ENCODE results near the gene PCDHGA1.
"Not testable (repeated sequence)": the region's sequence is repeated elsewhere in the genome, so short reads cannot be mapped to it uniquely, and the experiment has no call there.

The PCDHGA1 gene

GRCh38 chr5:141389153-141390042 lies 59.1 kb downstream of the PCDHGA1 start:
- ChIA-PET CTCF (interaction anchor here (1.0 to 1.7 kb wide), 4 partner anchors 7 to 135 kb away, joined by 3 to 4 read pairs (median 4); no protein-coding TSS in a partner anchor), POLR2A (no interaction called here)
- Histone ChIP-seq H3K36me3 (ENCODE audit: control insufficient read depth in 4 of 4, insufficient read depth in 4 of 4, low read length in 3 of 4) (peaks cover 0 to 8% (median 0%) of the 10 kb centered on the region in 4 experiments), H3K9me3 (ENCODE audit: control extremely low read depth in 1 of 5, control insufficient read depth in 4 of 5, insufficient read depth in 2 of 5, low read depth in 1 of 5, low read length in 4 of 5) (peaks cover 0 to 77% (median 52%) of the 10 kb centered on the region in 5 experiments), H3K4me1 (ENCODE audit: control extremely low read depth in 1 of 4, control insufficient read depth in 4 of 4, insufficient read depth in 4 of 4, low read length in 3 of 4) (no peaks in the 10 kb centered on the region), H3K27ac (ENCODE audit: insufficient read depth in 1 of 2, low read depth in 1 of 2, low read length in 2 of 2, poor library complexity in 1 of 2, severe bottlenecking in 2 of 2) (no peak overlapping the region), H3K27me3 (replicated peaks in 2 of 5; ENCODE audit: control insufficient read depth in 4 of 5, insufficient read depth in 5 of 5, low read length in 4 of 5) (peaks cover 13 to 80% (median 42%) of the 10 kb centered on the region in 5 experiments), H3K4me3 (ENCODE audit: control insufficient read depth in 1 of 7, extremely low read depth in 1 of 7, insufficient read depth in 4 of 7, low read depth in 2 of 7, low read length in 6 of 7) (no peak overlapping the region)
- 34% methylated on average over 77 of the region's 77 CpGs for WGBS (ENCODE audit: insufficient coverage)
- DNase-seq = no peak

- WGBS (ENCODE audit: insufficient coverage) = 33% methylated on average over 35 of the region's 38 CpGs
- POLR2A ChIA-PET = no interaction called here
- Histone ChIP-seq H3K27ac (ENCODE audit: insufficient read depth in 1 of 2, low read depth in 1 of 2, low read length in 2 of 2, poor library complexity in 1 of 2, severe bottlenecking in 2 of 2) (no peak within 1 kb of the TSS), H3K4me3 (ENCODE audit: control insufficient read depth in 1 of 7, extremely low read depth in 1 of 7, insufficient read depth in 4 of 7, low read depth in 2 of 7, low read length in 6 of 7) (peak within 1 kb of the TSS in 1 of 7 experiments; percentile 28), H3K27me3 (replicated peaks in 2 of 5; ENCODE audit: control insufficient read depth in 4 of 5, insufficient read depth in 5 of 5, low read length in 4 of 5) (peaks cover 13 to 76% (median 37%) of the 10 kb centered on the region in 5 experiments), H3K4me1 (ENCODE audit: control extremely low read depth in 1 of 4, control insufficient read depth in 4 of 4, insufficient read depth in 4 of 4, low read length in 3 of 4) (no peaks in the 10 kb centered on the region), H3K36me3 (ENCODE audit: control insufficient read depth in 4 of 4, insufficient read depth in 4 of 4, low read length in 3 of 4) (peaks cover 0 to 8% (median 0%) of the 10 kb centered on the region in 4 experiments), H3K9me3 (ENCODE audit: control extremely low read depth in 1 of 5, control insufficient read depth in 4 of 5, insufficient read depth in 2 of 5, low read depth in 1 of 5, low read length in 4 of 5) (peaks cover 3 to 72% (median 55%) of the 10 kb centered on the region in 5 experiments)
- CTCF ChIA-PET = interaction anchor here (1.3 to 2.5 kb wide), 2 partner anchors 29 to 165 kb away, joined by 4 to 9 read pairs; partner anchors contain the start of gene PCDHGA11
- DNase-seq = peak in 2 of 3 donors; percentile 49 to 52
These were observed 62.3 kb downstream of the PCDHGA1 start, which contains the start of gene PCDHGA8 for GRCh38 chr5:141392429-141393198. Gene PCDHGA8 (plus strand): TSS chr5:141392633. CDS start chr5:141392814, 181 bp downstream.

- peak overlapping the region in 1 of 7 experiments; percentile 28 for H3K4me3 ChIP-seq (ENCODE audit: control insufficient read depth in 1 of 7, extremely low read depth in 1 of 7, insufficient read depth in 4 of 7, low read depth in 2 of 7, low read length in 6 of 7)
- peaks cover 13 to 73% (median 35%) of the 10 kb centered on the region in 5 experiments for H3K27me3 ChIP-seq (replicated peaks in 2 of 5; ENCODE audit: control insufficient read depth in 4 of 5, insufficient read depth in 5 of 5, low read length in 4 of 5)
- ChIA-PET POLR2A (no interaction called here), CTCF (interaction anchor here (1.3 kb wide), 1 partner anchor 165 kb away, joined by 4 read pairs; no protein-coding TSS in a partner anchor)
- H3K36me3 ChIP-seq (ENCODE audit: control insufficient read depth in 4 of 4, insufficient read depth in 4 of 4, low read length in 3 of 4) = peaks cover 0 to 8% (median 0%) of the 10 kb centered on the region in 4 experiments
- no peak for DNase-seq
- no peak overlapping the region for H3K27ac ChIP-seq (ENCODE audit: insufficient read depth in 1 of 2, low read depth in 1 of 2, low read length in 2 of 2, poor library complexity in 1 of 2, severe bottlenecking in 2 of 2)
- 30% methylated on average over 17 of the region's 21 CpGs for WGBS (ENCODE audit: insufficient coverage)
- peaks cover 3 to 73% (median 52%) of the 10 kb centered on the region in 5 experiments for H3K9me3 ChIP-seq (ENCODE audit: control extremely low read depth in 1 of 5, control insufficient read depth in 4 of 5, insufficient read depth in 2 of 5, low read depth in 1 of 5, low read length in 4 of 5)
- H3K4me1 ChIP-seq (ENCODE audit: control extremely low read depth in 1 of 4, control insufficient read depth in 4 of 4, insufficient read depth in 4 of 4, low read length in 3 of 4) = no peaks in the 10 kb centered on the region
These were observed 63.0 kb downstream of the PCDHGA1 start for GRCh38 chr5:141393267-141393666.

- peaks cover 3 to 72% (median 52%) of the 10 kb centered on the region in 5 experiments for H3K9me3 ChIP-seq (ENCODE audit: control extremely low read depth in 1 of 5, control insufficient read depth in 4 of 5, insufficient read depth in 2 of 5, low read depth in 1 of 5, low read length in 4 of 5)
- DNase-seq; H3K4me1 ChIP-seq (ENCODE audit: control extremely low read depth in 1 of 4, control insufficient read depth in 4 of 4, insufficient read depth in 4 of 4, low read length in 3 of 4); POLR2A ChIA-PET; H3K27ac ChIP-seq (ENCODE audit: insufficient read depth in 1 of 2, low read depth in 1 of 2, low read length in 2 of 2, poor library complexity in 1 of 2, severe bottlenecking in 2 of 2); H3K36me3 ChIP-seq (ENCODE audit: control insufficient read depth in 4 of 4, insufficient read depth in 4 of 4, low read length in 3 of 4); H3K4me3 ChIP-seq (ENCODE audit: control insufficient read depth in 1 of 7, extremely low read depth in 1 of 7, insufficient read depth in 4 of 7, low read depth in 2 of 7, low read length in 6 of 7): not testable (repeated sequence)
- 32% methylated on average over 26 of the region's 53 CpGs for WGBS (ENCODE audit: insufficient coverage)
- peaks cover 12 to 73% (median 33%) of the 10 kb centered on the region in 5 experiments for H3K27me3 ChIP-seq (replicated peaks in 2 of 5; ENCODE audit: control insufficient read depth in 4 of 5, insufficient read depth in 5 of 5, low read length in 4 of 5)
- CTCF ChIA-PET = interaction anchor here (1.1 to 4.1 kb wide), 3 partner anchors 19 to 118 kb away, joined by 3 to 17 read pairs (median 9); partner anchors contain the start of genes PCDHGA10 and TAF7
These were observed 64.3 kb downstream of the PCDHGA1 start for GRCh38 chr5:141394401-141395187.

GRCh38 chr5:141397756-141398551 lies 67.6 kb downstream of the PCDHGA1 start, which contains the start of gene PCDHGB5:
Gene PCDHGB5 (plus strand): TSS chr5:141397947. CDS start chr5:141398128, 181 bp downstream.
- DNase-seq = peak; percentile 43 to 81 (median 79)
- peak within 1 kb of the TSS in 5 of 7 experiments; percentile 29 to 71 (median 48) for H3K4me3 ChIP-seq (ENCODE audit: control insufficient read depth in 1 of 7, extremely low read depth in 1 of 7, insufficient read depth in 4 of 7, low read depth in 2 of 7, low read length in 6 of 7)
- CTCF ChIA-PET = interaction anchor here (0.6 to 4.1 kb wide), 14 partner anchors 9 to 166 kb away, joined by 3 to 20 read pairs (median 4); partner anchors contain the start of genes PCDHGA10, PCDHGA11, PCDHGB3 and PCDHGB6
- H3K4me1 ChIP-seq (ENCODE audit: control extremely low read depth in 1 of 4, control insufficient read depth in 4 of 4, insufficient read depth in 4 of 4, low read length in 3 of 4); H3K36me3 ChIP-seq (ENCODE audit: control insufficient read depth in 4 of 4, insufficient read depth in 4 of 4, low read length in 3 of 4); H3K27ac ChIP-seq (ENCODE audit: insufficient read depth in 1 of 2, low read depth in 1 of 2, low read length in 2 of 2, poor library complexity in 1 of 2, severe bottlenecking in 2 of 2); POLR2A ChIA-PET: not testable (repeated sequence)
- WGBS (ENCODE audit: insufficient coverage) = 4% methylated on average over 9 of the region's 43 CpGs
- peaks cover 8 to 69% (median 52%) of the 10 kb centered on the region in 5 experiments for H3K9me3 ChIP-seq (ENCODE audit: control extremely low read depth in 1 of 5, control insufficient read depth in 4 of 5, insufficient read depth in 2 of 5, low read depth in 1 of 5, low read length in 4 of 5)
- H3K27me3 ChIP-seq (replicated peaks in 2 of 5; ENCODE audit: control insufficient read depth in 4 of 5, insufficient read depth in 5 of 5, low read length in 4 of 5) = peaks cover 22 to 70% (median 31%) of the 10 kb centered on the region in 5 experiments

Measured in common myeloid progenitor, CD34-positive (primary cell).